GM23338 (cell line): Measurements from ENCODE around the gene TPPP3. TPM values are rescaled to one million over a fixed set of nuclear protein-coding genes. Genes with fewer than 3 reads are reported as not detected.

Experiments used
- ATAC-seq: fragments of 200-7000 bp; cut with Tn5 transposase; 3 replicates; pipeline ENCODE4 v1.9.1; 2020
- DNase-seq: peaks from one replicate; pipeline ENCODE4 v3.0.0-alpha.2; 2015; ENCODE audit warnings: low spot score
- H2AFZ ChIP-seq: fragments of 200-600 bp; sonication (generic); 2 replicates; pipeline ENCODE4 v1.8.0; 2016; ENCODE audit warnings: antibody characterized with exemption, mild to moderate bottlenecking, moderate library complexity
- H3F3A ChIP-seq: fragments of 200-600 bp; sonication (generic); replicated peaks from 2 replicates; pipeline ENCODE4 v1.8.0; 2017; ENCODE audit warnings: antibody characterized with exemption, mixed run types, low read depth
- H3K27ac ChIP-seq: fragments of 200-600 bp; sonication (generic); 2 replicates; pipeline ENCODE4 v1.6.1; 2016; ENCODE audit warnings: low read depth
- H3K27me3 ChIP-seq: fragments of 200-600 bp; sonication (generic); 2 replicates; pipeline ENCODE4 v1.8.0; 2016; ENCODE audit warnings: mild to moderate bottlenecking, mixed run types, moderate library complexity; ENCODE audit not compliant: insufficient read depth
- H3K36me3 ChIP-seq: fragments of 200-600 bp; sonication (generic); 2 replicates; pipeline ENCODE4 v1.8.0; 2016; ENCODE audit warnings: mild to moderate bottlenecking; ENCODE audit not compliant: insufficient read depth
- H3K4me1 ChIP-seq: fragments of 200-600 bp; sonication (generic); 2 replicates; pipeline ENCODE4 v1.8.0; 2016; ENCODE audit warnings: mild to moderate bottlenecking, moderate library complexity; ENCODE audit not compliant: insufficient read depth
- H3K4me2 ChIP-seq: fragments of 200-600 bp; sonication (generic); 2 replicates; pipeline ENCODE4 v1.7.1; 2017; ENCODE audit warnings: mixed run types
- H3K4me3 ChIP-seq: fragments of 200-600 bp; sonication (generic); 2 replicates; pipeline ENCODE4 v1.6.1; 2016; ENCODE audit warnings: mixed run types
- H3K79me2 ChIP-seq: fragments of 200-600 bp; sonication (generic); replicated peaks from 2 replicates; pipeline ENCODE4 v1.8.0; 2017; ENCODE audit warnings: mild to moderate bottlenecking; ENCODE audit not compliant: insufficient read depth
- H3K9me2 ChIP-seq: fragments of 200-600 bp; sonication (generic); 2 replicates; pipeline ENCODE4 v1.8.0; 2017; ENCODE audit not compliant: insufficient read depth
- H4K20me1 ChIP-seq: fragments of 200-600 bp; sonication (generic); replicated peaks from 2 replicates; pipeline ENCODE4 v1.8.0; 2017; ENCODE audit warnings: mild to moderate bottlenecking; ENCODE audit not compliant: insufficient read depth
- H3K27ac Mint-ChIP-seq: 2 replicates; pipeline ENCODE4 v1.8.0; 2020; ENCODE audit warnings: inconsistent platforms, mild to moderate bottlenecking, moderate library complexity, mixed read lengths
- H3K27me3 Mint-ChIP-seq: 3 replicates; pipeline ENCODE4 v1.8.0; 2022; ENCODE audit warnings: low read depth, mild to moderate bottlenecking, moderate library complexity, mixed read lengths, inconsistent platforms; ENCODE audit not compliant: insufficient read depth, poor library complexity
- H3K36me3 Mint-ChIP-seq: 3 replicates; pipeline ENCODE4 v1.8.0; 2021; ENCODE audit warnings: low read depth, mild to moderate bottlenecking, inconsistent platforms, moderate library complexity, mixed read lengths
- H3K4me1 Mint-ChIP-seq: 3 replicates; pipeline ENCODE4 v1.8.0; 2020; ENCODE audit warnings: mild to moderate bottlenecking, inconsistent platforms, mixed read lengths
- H3K4me3 Mint-ChIP-seq: 3 replicates; pipeline ENCODE4 v1.8.0; 2021; ENCODE audit warnings: moderate library complexity, mild to moderate bottlenecking, inconsistent platforms, mixed read lengths
- H3K9me3 Mint-ChIP-seq: 3 replicates; pipeline ENCODE4 v1.8.0; 2020; ENCODE audit warnings: moderate library complexity, mild to moderate bottlenecking, inconsistent platforms, mixed read lengths
- CREB1 ChIP-seq: fragments of 250-450 bp; sonication (Bioruptor Pico); IDR thresholded peaks from 2 replicates; pipeline ENCODE4 v1.5.0; 2020; ENCODE audit warnings: low read depth, mild to moderate bottlenecking, moderate library complexity
- CTCF ChIP-seq, 2 experiments: fragments of 200-600 bp in 1 of 2; sonication (generic) in 1 of 2; conservative IDR thresholded peaks; 2 replicates each; pipeline versions ENCODE4 v1.5.1 to v1.6.1; 2016 to 2017; ENCODE audit warnings: antibody characterized with exemption in 2 of 2, low read depth in 2 of 2, mild to moderate bottlenecking in 2 of 2, moderate library complexity in 1 of 2
- ETS1 ChIP-seq: IDR thresholded peaks from 2 replicates; pipeline ENCODE4 v1.6.1; 2016; ENCODE audit warnings: antibody characterized with exemption
- EZH2 ChIP-seq: fragments of 200-600 bp; sonication (generic); IDR thresholded peaks from one replicate; pipeline ENCODE4 v1.8.0; 2017; ENCODE audit warnings: antibody characterized with exemption, mild to moderate bottlenecking, low read depth; ENCODE audit not compliant: unreplicated experiment
- EZH2phosphoT487 ChIP-seq: fragments of 200-600 bp; sonication (generic); IDR thresholded peaks from one replicate; pipeline ENCODE4 v1.8.1; 2018; ENCODE audit warnings: antibody characterized with exemption; ENCODE audit not compliant: unreplicated experiment
- JUNB ChIP-seq: IDR thresholded peaks from one replicate; pipeline ENCODE4 v1.6.1; 2016; ENCODE audit warnings: antibody characterized with exemption; ENCODE audit not compliant: unreplicated experiment
- NANOG ChIP-seq: IDR thresholded peaks from 2 replicates; pipeline ENCODE4 v1.6.1; 2016; ENCODE audit warnings: antibody characterized with exemption, borderline replicate concordance
- POLR2AphosphoS5 ChIP-seq: IDR thresholded peaks from 2 replicates; pipeline ENCODE4 v1.6.1; 2016; ENCODE audit warnings: antibody characterized with exemption, low read depth
- STAT1 ChIP-seq: IDR thresholded peaks from one replicate; pipeline ENCODE4 v1.6.1; 2016; ENCODE audit warnings: antibody characterized with exemption; ENCODE audit not compliant: unreplicated experiment
- ZNF114 ChIP-seq: fragments of 250-450 bp; sonication (Bioruptor Pico); IDR thresholded peaks from 2 replicates; pipeline ENCODE4 v1.5.0; 2020; ENCODE audit warnings: mild to moderate bottlenecking, moderate library complexity
- ZNF331 ChIP-seq: fragments of 250-450 bp; sonication (Bioruptor Pico); IDR thresholded peaks from 2 replicates; pipeline ENCODE4 v1.5.0; 2020; ENCODE audit warnings: low read depth, mild to moderate bottlenecking, moderate library complexity
- polyA plus RNA-seq: library from polyadenylated mRNA; unstranded; fragments of >200 nt; fragmentation: Nextera tagmentation; extraction: Ambion mirVana; gene quantifications from 2 replicates; pipeline ENCODE4 v1.2.1, GENCODE V29; 2016
- total RNA-seq: library from RNA; depleted of rRNA; stranded (reverse); fragments of >200 nt; shearing (Covaris generic); gene quantifications from 2 replicates; pipeline ENCODE4 v1.2.3, GENCODE V29; 2014
- TF ChIP-seq, protein P1 (sequence below): fragments of 250-450 bp; sonication (Bioruptor Pico); IDR thresholded peaks from 2 replicates; pipeline ENCODE4 v1.5.0; 2020; ENCODE audit warnings: mild to moderate bottlenecking, moderate library complexity

Gene TPPP3
- total and polyA plus RNA-seq, 2 experiments from 2014 or later = 0.26 to 0.28 TPM

GRCh38 chr16:67395105-67395457 lies 1.8 kb upstream of the TPPP3 start (continued):
- TF ChIP-seq ZNF114 (CRISPR knock-in tag) (no peak), ZNF331 (CRISPR knock-in tag) (no peak), NANOG (no peak), ETS1 (no peak), CREB1 (CRISPR knock-in tag) (no peak), EZH2phosphoT487 (no peak), CTCF (conservative IDR thresholded peaks at IDR 0.05; ENCODE audit: low read depth in 2 of 2) (no peak), JUNB (no peak), STAT1 (no peak)

DNA sequence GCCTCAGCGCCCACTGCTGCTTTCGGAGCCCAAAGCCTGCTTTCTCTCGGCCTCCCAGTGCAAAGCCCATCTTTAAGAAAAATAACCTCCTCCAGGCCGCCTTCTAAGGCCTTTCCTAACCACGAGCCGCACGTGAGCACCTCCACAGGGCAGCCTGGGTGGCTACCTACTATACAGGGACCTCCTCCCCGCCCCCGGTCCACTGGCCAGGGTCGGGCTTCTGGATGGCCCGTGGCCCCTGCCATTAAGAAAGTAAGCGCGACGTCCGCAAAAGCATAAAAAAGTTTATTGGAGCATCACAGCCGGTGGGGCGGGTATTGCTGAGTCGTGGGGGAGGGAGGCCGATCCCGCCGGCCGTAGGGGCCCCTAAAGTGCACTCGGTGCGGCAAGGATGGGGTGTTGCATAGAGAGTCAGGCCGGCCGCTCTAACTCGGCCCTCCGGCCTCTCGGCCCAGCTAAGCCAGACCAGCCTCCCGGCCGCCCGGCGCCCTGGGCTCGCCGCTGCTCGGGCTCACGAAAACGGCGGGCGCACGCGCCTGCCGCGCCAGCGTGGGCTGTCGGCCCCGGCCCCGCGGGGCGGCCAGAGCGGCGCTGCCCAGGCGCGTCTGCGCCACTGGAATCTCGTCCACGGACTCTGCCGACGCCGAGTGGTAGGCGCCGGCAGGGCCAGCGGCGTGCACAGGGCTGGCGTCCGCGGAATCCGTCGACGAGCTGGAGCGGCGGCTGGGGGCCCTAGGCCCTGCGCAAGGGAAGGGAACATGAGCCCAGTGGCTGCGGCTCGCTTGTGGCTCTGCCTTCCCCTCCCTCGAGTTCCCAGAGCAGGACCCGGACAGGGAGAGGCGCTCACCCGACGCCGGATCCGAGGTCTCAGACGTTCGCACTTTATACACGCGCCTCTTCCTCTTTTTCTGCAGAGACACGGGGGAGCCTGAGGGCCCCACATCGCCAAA lies 1.1 kb upstream of the TPPP3 start:
- no peaks in the 10 kb centered on the region for H3K79me2 ChIP-seq
- Mint-ChIP-seq H3K9me3 (no peaks in the 10 kb centered on the region), H3K27ac (no peak overlapping the region), H3K4me3 (peak overlapping the region; percentile 65), H3K36me3 (no peaks in the 10 kb centered on the region), H3K4me1 (peaks cover 17% of the 10 kb centered on the region), H3K27me3 (peaks cover 58% of the 10 kb centered on the region)
- ATAC-seq (peak; percentile 4), DNase-seq (peak; percentile 69)
- no peaks in the 10 kb centered on the region for H4K20me1 ChIP-seq
- H2AFZ ChIP-seq = peak overlapping the region; percentile 96
- H3K4me3 ChIP-seq = peak overlapping the region; percentile 61
- H3K36me3 ChIP-seq = no peaks in the 10 kb centered on the region
- H3K27me3 ChIP-seq = peaks cover 45% of the 10 kb centered on the region
- no peaks in the 10 kb centered on the region for H3K9me2 ChIP-seq
- H3K27ac ChIP-seq = no peak overlapping the region
- H3F3A ChIP-seq = 0 out of 2 replicates have a peak, but pooled peaks cover 10% of the 10 kb centered on the region
- H3K4me2 ChIP-seq = peak overlapping the region; percentile 92
- no peak for TF ChIP-seq ETS1
- TF ChIP-seq, protein P1, sequence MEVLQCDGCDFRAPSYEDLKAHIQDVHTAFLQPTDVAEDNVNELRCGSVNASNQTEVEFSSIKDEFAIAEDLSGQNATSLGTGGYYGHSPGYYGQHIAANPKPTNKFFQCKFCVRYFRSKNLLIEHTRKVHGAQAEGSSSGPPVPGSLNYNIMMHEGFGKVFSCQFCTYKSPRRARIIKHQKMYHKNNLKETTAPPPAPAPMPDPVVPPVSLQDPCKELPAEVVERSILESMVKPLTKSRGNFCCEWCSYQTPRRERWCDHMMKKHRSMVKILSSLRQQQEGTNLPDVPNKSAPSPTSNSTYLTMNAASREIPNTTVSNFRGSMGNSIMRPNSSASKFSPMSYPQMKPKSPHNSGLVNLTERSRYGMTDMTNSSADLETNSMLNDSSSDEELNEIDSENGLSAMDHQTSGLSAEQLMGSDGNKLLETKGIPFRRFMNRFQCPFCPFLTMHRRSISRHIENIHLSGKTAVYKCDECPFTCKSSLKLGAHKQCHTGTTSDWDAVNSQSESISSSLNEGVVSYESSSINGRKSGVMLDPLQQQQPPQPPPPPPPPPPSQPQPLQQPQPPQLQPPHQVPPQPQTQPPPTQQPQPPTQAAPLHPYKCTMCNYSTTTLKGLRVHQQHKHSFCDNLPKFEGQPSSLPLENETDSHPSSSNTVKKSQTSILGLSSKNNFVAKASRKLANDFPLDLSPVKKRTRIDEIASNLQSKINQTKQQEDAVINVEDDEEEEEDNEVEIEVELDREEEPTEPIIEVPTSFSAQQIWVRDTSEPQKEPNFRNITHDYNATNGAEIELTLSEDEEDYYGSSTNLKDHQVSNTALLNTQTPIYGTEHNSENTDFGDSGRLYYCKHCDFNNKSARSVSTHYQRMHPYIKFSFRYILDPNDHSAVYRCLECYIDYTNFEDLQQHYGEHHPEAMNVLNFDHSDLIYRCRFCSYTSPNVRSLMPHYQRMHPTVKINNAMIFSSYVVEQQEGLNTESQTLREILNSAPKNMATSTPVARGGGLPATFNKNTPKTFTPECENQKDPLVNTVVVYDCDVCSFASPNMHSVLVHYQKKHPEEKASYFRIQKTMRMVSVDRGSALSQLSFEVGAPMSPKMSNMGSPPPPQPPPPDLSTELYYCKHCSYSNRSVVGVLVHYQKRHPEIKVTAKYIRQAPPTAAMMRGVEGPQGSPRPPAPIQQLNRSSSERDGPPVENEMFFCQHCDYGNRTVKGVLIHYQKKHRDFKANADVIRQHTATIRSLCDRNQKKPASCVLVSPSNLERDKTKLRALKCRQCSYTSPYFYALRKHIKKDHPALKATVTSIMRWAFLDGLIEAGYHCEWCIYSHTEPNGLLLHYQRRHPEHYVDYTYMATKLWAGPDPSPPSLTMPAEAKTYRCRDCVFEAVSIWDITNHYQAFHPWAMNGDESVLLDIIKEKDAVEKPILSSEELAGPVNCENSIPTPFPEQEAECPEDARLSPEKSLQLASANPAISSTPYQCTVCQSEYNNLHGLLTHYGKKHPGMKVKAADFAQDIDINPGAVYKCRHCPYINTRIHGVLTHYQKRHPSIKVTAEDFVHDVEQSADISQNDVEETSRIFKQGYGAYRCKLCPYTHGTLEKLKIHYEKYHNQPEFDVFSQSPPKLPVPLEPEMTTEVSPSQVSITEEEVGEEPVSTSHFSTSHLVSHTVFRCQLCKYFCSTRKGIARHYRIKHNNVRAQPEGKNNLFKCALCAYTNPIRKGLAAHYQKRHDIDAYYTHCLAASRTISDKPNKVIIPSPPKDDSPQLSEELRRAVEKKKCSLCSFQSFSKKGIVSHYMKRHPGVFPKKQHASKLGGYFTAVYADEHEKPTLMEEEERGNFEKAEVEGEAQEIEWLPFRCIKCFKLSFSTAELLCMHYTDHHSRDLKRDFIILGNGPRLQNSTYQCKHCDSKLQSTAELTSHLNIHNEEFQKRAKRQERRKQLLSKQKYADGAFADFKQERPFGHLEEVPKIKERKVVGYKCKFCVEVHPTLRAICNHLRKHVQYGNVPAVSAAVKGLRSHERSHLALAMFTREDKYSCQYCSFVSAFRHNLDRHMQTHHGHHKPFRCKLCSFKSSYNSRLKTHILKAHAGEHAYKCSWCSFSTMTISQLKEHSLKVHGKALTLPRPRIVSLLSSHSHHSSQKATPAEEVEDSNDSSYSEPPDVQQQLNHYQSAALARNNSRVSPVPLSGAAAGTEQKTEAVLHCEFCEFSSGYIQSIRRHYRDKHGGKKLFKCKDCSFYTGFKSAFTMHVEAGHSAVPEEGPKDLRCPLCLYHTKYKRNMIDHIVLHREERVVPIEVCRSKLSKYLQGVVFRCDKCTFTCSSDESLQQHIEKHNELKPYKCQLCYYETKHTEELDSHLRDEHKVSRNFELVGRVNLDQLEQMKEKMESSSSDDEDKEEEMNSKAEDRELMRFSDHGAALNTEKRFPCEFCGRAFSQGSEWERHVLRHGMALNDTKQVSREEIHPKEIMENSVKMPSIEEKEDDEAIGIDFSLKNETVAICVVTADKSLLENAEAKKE = no peak
- no peak for TF ChIP-seq ZNF114 (CRISPR knock-in tag)
- peak; percentile 67 for TF ChIP-seq EZH2
- TF ChIP-seq EZH2phosphoT487 = peak; percentile 56
- TF ChIP-seq POLR2AphosphoS5 = no peak
- no peak for TF ChIP-seq ZNF331 (CRISPR knock-in tag)
- TF ChIP-seq STAT1 = no peak
- TF ChIP-seq CREB1 (CRISPR knock-in tag) = no peak
- peaks cover 34% of the 10 kb centered on the region for H3K4me1 ChIP-seq
